ENCODE measurements around the gene TOP1.

Gene TOP1

DNA sequence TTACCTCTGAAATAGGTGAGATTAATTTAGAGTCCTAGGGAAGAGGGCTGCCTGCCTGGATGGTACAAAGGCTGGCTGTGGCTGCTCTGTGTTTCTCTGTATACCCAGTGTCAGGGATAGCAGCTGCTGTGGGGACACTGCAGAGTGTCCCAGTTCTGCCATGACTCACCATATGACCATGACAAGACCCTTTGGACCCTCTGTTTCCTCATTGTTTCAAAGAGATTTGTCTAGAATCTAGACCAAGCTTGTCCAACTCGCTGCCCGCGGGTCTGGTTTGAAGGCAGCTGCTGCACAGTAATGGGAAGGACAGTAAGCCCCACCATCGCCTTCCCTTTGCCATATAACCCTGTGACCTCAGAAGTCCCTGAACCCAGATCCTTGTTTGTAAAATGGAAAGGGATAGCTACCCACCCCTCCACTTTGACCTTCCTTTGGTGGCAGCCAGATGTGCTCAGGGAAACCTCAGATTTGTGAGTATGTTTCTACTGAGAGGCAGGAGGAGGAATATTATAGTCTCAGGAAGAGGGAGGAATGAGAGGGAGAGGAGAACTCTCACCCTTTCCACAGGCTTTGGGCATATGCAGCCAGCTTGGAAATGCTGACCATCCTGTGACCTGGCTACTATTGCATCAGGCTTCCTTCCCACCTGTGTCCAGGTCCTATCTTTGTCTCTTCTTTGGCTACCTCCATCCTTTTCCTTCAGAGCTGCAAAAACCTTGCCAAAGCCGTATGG is 122.7 kb downstream of the TOP1 start:
- Histone ChIP-seq H3K9me3 (ENCODE audit: control insufficient read depth in 2 of 2, low read length in 2 of 2) (no peaks in the 10 kb centered on the region), H3K27ac (ENCODE audit: low read depth in 2 of 2, low read length in 2 of 2) (no peak overlapping the region), H3K36me3 (ENCODE audit: control insufficient read depth in 2 of 2, insufficient read depth in 2 of 2, low read length in 2 of 2) (no peaks in the 10 kb centered on the region), H3K4me3 (ENCODE audit: low read length in 2 of 2) (no peak overlapping the region), H3K9ac (ENCODE audit: low read depth in 1 of 2, low read length in 2 of 2) (no peak overlapping the region), H3K4me1 (ENCODE audit: control insufficient read depth in 2 of 2, insufficient read depth in 2 of 2, low read length in 2 of 2) (peaks cover 8 to 23% of the 10 kb centered on the region in 2 donors), H3K27me3 (ENCODE audit: control insufficient read depth in 2 of 2, insufficient read depth in 2 of 2, low read length in 2 of 2) (no peaks in the 10 kb centered on the region)

DNA sequence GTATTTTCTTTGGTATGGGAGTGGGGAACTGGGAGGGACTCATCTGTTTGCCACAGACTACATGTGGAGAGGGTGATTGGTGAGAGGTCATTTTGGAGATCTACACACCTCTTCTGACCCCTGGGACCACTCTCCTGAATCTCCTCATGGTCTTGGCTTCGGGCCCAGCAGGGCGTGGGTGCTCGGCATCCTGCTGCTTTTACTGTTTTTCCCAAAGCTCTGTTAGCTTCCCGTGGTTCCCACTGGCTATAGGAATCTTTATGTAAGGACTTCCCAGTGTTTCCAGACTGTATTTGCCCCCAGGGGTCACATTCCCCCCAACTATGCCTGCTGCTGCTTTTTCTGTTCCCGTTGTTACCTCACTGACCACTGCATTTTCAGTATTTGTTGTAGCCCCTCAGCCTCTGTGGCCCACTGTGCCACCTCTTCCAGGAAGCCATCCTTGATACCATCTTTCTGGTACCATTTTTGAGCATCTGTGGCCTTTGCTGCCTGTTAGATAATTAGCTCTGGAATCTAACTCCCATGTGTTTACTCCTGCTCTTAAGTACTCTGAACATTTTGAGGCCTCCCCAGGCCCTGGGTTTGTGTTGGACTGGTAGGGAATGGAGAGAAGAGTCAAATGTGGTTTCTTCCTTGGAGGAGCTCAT is 123.6 kb downstream of the TOP1 start:
- no peak overlapping the region for H3K27ac ChIP-seq (ENCODE audit: low read depth in 2 of 2, low read length in 2 of 2)
- H3K4me1 ChIP-seq (ENCODE audit: control insufficient read depth in 2 of 2, insufficient read depth in 2 of 2, low read length in 2 of 2) = peaks cover 16 to 19% of the 10 kb centered on the region in 2 donors
- no peaks in the 10 kb centered on the region for H3K9me3 ChIP-seq (ENCODE audit: control insufficient read depth in 2 of 2, low read length in 2 of 2)
- H3K27me3 ChIP-seq (ENCODE audit: control insufficient read depth in 2 of 2, insufficient read depth in 2 of 2, low read length in 2 of 2) = no peaks in the 10 kb centered on the region
- no peak overlapping the region for H3K9ac ChIP-seq (ENCODE audit: low read depth in 1 of 2, low read length in 2 of 2)
- H3K36me3 ChIP-seq (ENCODE audit: control insufficient read depth in 2 of 2, insufficient read depth in 2 of 2, low read length in 2 of 2) = no peaks in the 10 kb centered on the region
- no peak overlapping the region for H3K4me3 ChIP-seq (ENCODE audit: low read length in 2 of 2)

DNA sequence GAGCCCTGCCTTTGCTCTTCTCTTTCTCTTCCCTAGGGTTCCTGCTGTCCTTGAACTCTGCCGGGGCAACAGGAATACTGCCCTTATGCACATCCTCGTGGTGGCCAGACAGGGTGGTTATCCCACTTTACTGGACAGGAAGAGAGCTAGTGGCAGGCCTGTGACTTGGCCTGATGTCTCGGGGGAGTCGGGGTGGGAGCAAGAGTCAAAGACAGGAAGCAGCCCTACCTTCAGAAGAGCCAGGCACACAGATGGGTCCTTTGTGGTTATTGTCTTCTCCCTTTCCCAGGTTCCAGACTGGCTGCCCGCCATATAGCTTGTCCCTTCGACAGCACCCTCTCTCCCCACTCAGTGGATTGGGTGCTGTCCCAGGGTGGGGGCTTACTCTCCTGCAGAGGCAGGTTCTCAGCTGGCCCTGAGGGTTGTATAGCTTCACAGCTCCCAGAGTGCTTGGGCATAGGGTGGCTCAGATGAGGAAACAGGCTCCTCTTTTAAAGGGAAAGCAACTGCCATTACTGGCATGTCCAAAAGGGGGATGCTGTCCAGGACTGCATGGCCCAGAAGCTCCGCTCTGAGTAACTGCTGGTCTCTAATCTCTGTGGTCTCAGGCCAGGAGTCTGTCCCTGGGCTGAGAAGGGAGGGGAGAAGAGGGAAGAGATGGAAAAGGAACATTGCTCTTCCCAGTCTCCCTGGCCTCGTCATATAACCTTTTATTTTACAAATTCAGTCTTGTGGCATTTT is 126.0 kb downstream of the TOP1 start:
- Histone ChIP-seq H3K36me3 (ENCODE audit: control insufficient read depth in 2 of 2, insufficient read depth in 2 of 2, low read length in 2 of 2) (peaks cover 0 to 1% of the 10 kb centered on the region in 2 donors), H3K4me3 (ENCODE audit: low read length in 2 of 2) (no peak overlapping the region), H3K9me3 (ENCODE audit: control insufficient read depth in 2 of 2, low read length in 2 of 2) (no peaks in the 10 kb centered on the region), H3K27ac (ENCODE audit: low read depth in 2 of 2, low read length in 2 of 2) (no peak overlapping the region), H3K9ac (ENCODE audit: low read depth in 1 of 2, low read length in 2 of 2) (no peak overlapping the region), H3K4me1 (ENCODE audit: control insufficient read depth in 2 of 2, insufficient read depth in 2 of 2, low read length in 2 of 2) (peaks cover 14 to 29% of the 10 kb centered on the region in 2 donors), H3K27me3 (ENCODE audit: control insufficient read depth in 2 of 2, insufficient read depth in 2 of 2, low read length in 2 of 2) (no peaks in the 10 kb centered on the region)

DNA sequence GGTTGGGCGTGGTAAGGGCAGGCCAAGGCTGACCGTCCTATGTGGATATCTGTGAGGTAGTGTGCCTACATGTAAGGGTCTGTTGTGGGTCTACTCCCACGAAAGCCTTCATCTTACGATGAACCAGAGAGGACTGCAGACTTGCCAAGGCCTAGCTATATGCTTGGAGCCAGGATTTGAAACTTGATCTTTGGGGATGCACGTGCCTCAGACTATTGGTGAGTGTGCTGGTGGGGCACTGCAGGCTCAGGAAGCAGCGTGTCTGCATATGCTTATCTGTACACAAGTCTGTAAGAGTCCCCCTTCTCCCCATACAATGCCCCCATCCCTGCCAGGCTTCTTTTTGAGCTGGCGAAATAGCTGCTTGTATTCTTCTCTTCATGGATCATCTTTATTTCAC is 126.6 kb downstream of the TOP1 start:
- Histone ChIP-seq H3K9me3 (ENCODE audit: control insufficient read depth in 2 of 2, low read length in 2 of 2) (no peaks in the 10 kb centered on the region), H3K27ac (ENCODE audit: low read depth in 2 of 2, low read length in 2 of 2) (no peak overlapping the region), H3K27me3 (ENCODE audit: control insufficient read depth in 2 of 2, insufficient read depth in 2 of 2, low read length in 2 of 2) (no peaks in the 10 kb centered on the region), H3K36me3 (ENCODE audit: control insufficient read depth in 2 of 2, insufficient read depth in 2 of 2, low read length in 2 of 2) (peaks cover 1 to 8% of the 10 kb centered on the region in 2 donors), H3K4me1 (ENCODE audit: control insufficient read depth in 2 of 2, insufficient read depth in 2 of 2, low read length in 2 of 2) (peaks cover 8 to 30% of the 10 kb centered on the region in 2 donors), H3K9ac (ENCODE audit: low read depth in 1 of 2, low read length in 2 of 2) (no peak overlapping the region), H3K4me3 (ENCODE audit: low read length in 2 of 2) (no peak overlapping the region)

DNA sequence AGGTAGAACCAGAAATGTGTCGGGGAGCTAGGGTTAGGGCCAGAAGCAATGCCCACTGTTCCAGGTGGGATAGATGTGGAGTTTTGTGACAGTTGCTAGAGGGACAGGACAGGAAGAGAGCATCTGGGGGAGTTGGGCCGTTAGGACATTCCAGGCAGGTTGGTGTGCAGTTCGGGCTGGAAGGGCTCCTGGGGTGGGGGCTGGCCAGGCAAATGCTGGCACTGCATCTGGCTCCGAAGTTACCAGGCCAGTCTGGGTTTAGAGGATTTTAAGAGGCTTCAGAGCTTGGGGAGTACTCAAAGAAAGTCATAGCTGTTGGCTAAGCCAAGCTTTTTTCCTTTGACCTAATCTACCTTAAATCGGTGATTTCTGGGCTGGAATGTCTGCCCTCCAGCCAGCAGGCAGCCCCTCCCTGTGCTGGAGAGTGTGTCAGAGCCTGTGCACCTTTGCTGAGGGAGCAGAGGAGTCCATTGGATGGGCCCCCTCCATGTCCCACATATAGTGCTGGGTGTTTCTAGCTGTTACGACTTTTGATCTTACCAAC is 129.5 kb downstream of the TOP1 start:
- H3K4me3 ChIP-seq (ENCODE audit: low read length in 2 of 2) = no peak overlapping the region
- peaks cover 0 to 22% of the 10 kb centered on the region in 2 donors for H3K4me1 ChIP-seq (ENCODE audit: control insufficient read depth in 2 of 2, insufficient read depth in 2 of 2, low read length in 2 of 2)
- H3K27me3 ChIP-seq (ENCODE audit: control insufficient read depth in 2 of 2, insufficient read depth in 2 of 2, low read length in 2 of 2) = no peaks in the 10 kb centered on the region
- peak overlapping the region in 1 of 2 donors; percentile 50 for H3K27ac ChIP-seq (ENCODE audit: low read depth in 2 of 2, low read length in 2 of 2)
- peaks cover 13 to 20% of the 10 kb centered on the region in 2 donors for H3K36me3 ChIP-seq (ENCODE audit: control insufficient read depth in 2 of 2, insufficient read depth in 2 of 2, low read length in 2 of 2)
- H3K9me3 ChIP-seq (ENCODE audit: control insufficient read depth in 2 of 2, low read length in 2 of 2) = no peaks in the 10 kb centered on the region
- H3K9ac ChIP-seq (ENCODE audit: low read depth in 1 of 2, low read length in 2 of 2) = no peak overlapping the region

DNA sequence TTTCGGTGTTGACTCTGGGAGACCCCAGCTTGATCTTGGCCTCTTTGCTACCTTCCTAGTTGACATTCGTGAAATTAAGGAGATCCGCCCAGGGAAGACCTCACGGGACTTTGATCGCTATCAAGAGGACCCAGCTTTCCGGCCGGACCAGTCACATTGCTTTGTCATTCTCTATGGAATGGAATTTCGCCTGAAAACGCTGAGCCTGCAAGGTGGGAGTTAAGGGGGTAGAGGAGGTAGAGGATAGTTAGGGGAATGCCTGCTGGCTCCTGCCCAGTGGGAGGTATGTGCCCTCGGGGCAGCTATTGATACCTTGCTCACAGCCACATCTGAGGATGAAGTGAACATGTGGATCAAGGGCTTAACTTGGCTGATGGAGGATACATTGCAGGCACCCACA is 130.9 kb downstream of the TOP1 start:
- Histone ChIP-seq H3K4me1 (ENCODE audit: control insufficient read depth in 2 of 2, insufficient read depth in 2 of 2, low read length in 2 of 2) (peaks cover 0 to 22% of the 10 kb centered on the region in 2 donors), H3K9ac (ENCODE audit: low read depth in 1 of 2, low read length in 2 of 2) (no peak overlapping the region), H3K27ac (ENCODE audit: low read depth in 2 of 2, low read length in 2 of 2) (no peak overlapping the region)

DNA sequence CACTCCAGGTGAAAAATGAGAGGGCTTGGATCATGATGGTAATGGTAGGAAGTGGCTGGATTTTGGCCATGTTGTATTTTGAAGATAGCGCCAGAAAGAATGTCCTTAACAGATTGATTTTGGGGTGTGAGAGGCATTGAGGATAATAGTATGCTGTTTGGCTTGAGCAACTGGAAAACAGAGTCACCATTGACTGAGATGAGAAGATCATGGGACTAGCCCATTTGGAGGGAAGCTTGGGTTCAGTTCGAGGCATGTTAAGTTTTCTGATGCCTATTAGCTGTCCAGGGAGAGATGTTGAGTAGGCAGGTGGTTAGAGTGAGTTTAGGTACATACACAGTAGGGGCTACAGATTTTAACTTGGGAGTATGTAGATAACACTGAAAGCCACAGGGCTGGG is 132.1 kb downstream of the TOP1 start:
- H3K9me3 ChIP-seq (ENCODE audit: control insufficient read depth in 2 of 2, low read length in 2 of 2) = no peaks in the 10 kb centered on the region
- no peak overlapping the region for H3K9ac ChIP-seq (ENCODE audit: low read depth in 1 of 2, low read length in 2 of 2)
- H3K36me3 ChIP-seq (ENCODE audit: control insufficient read depth in 2 of 2, insufficient read depth in 2 of 2, low read length in 2 of 2) = peaks cover 37 to 46% of the 10 kb centered on the region in 2 donors
- H3K27ac ChIP-seq (ENCODE audit: low read depth in 2 of 2, low read length in 2 of 2) = no peak overlapping the region
- H3K27me3 ChIP-seq (ENCODE audit: control insufficient read depth in 2 of 2, insufficient read depth in 2 of 2, low read length in 2 of 2) = no peaks in the 10 kb centered on the region
- H3K4me1 ChIP-seq (ENCODE audit: control insufficient read depth in 2 of 2, insufficient read depth in 2 of 2, low read length in 2 of 2) = peaks cover 0 to 22% of the 10 kb centered on the region in 2 donors
- H3K4me3 ChIP-seq (ENCODE audit: low read length in 2 of 2) = no peak overlapping the region

More for the DNA sequence above, 130.9 kb downstream of the TOP1 start:
- H3K36me3 ChIP-seq (ENCODE audit: control insufficient read depth in 2 of 2, insufficient read depth in 2 of 2, low read length in 2 of 2) = peaks cover 26 to 34% of the 10 kb centered on the region in 2 donors
- no peak overlapping the region for H3K4me3 ChIP-seq (ENCODE audit: low read length in 2 of 2)
- H3K27me3 ChIP-seq (ENCODE audit: control insufficient read depth in 2 of 2, insufficient read depth in 2 of 2, low read length in 2 of 2) = no peaks in the 10 kb centered on the region
- no peaks in the 10 kb centered on the region for H3K9me3 ChIP-seq (ENCODE audit: control insufficient read depth in 2 of 2, low read length in 2 of 2)

DNA sequence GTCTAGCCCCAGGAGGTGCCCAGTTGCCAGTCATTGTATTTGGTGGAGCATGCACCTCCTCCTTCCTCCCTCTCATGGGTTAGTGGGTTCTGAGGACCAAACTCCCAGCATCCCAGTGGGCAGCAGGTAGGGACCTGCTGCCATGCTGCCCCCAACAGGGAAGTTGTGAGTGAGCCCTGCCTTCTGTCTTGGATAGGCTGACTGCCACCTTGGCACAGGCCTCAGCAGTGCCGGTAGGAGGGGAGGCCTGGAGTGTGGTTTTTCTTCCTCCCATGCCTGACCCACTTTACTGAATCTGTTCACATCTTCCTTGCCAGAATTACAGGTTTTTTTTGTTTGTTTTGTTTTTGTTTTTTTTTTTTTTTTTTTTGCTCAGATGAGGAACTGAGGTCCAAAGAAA is 133.3 kb downstream of the TOP1 start:
- H3K4me1 ChIP-seq (ENCODE audit: control insufficient read depth in 2 of 2, insufficient read depth in 2 of 2, low read length in 2 of 2) = peaks cover 0 to 17% of the 10 kb centered on the region in 2 donors
- no peak overlapping the region for H3K4me3 ChIP-seq (ENCODE audit: low read length in 2 of 2)
- H3K27ac ChIP-seq (ENCODE audit: low read depth in 2 of 2, low read length in 2 of 2) = no peak overlapping the region
- H3K9me3 ChIP-seq (ENCODE audit: control insufficient read depth in 2 of 2, low read length in 2 of 2) = no peaks in the 10 kb centered on the region
- no peak overlapping the region for H3K9ac ChIP-seq (ENCODE audit: low read depth in 1 of 2, low read length in 2 of 2)
- H3K27me3 ChIP-seq (ENCODE audit: control insufficient read depth in 2 of 2, insufficient read depth in 2 of 2, low read length in 2 of 2) = no peaks in the 10 kb centered on the region
- H3K36me3 ChIP-seq (ENCODE audit: control insufficient read depth in 2 of 2, insufficient read depth in 2 of 2, low read length in 2 of 2) = peaks cover 49 to 58% of the 10 kb centered on the region in 2 donors

DNA sequence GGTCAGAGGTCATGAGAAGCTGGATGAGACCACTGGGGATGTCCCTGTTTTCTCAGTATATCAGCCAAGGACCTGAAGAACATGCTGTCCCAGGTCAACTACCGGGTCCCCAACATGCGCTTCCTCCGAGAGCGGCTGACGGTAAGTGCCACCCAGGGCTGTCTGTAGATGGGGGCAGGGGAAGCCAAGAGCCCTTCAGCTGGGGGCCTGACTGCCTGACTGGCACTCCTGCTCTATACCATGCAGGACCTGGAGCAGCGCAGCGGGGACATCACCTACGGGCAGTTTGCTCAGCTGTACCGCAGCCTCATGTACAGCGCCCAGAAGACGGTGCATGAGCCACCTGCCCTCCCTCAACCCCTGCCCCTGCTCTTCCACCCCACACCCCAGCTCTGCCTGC is 133.8 kb downstream of the TOP1 start:
- no peak overlapping the region for H3K4me3 ChIP-seq (ENCODE audit: low read length in 2 of 2)
- no peak overlapping the region for H3K9ac ChIP-seq (ENCODE audit: low read depth in 1 of 2, low read length in 2 of 2)
- no peaks in the 10 kb centered on the region for H3K9me3 ChIP-seq (ENCODE audit: control insufficient read depth in 2 of 2, low read length in 2 of 2)
- H3K4me1 ChIP-seq (ENCODE audit: control insufficient read depth in 2 of 2, insufficient read depth in 2 of 2, low read length in 2 of 2) = peaks cover 0 to 13% of the 10 kb centered on the region in 2 donors
- peaks cover 54 to 62% of the 10 kb centered on the region in 2 donors for H3K36me3 ChIP-seq (ENCODE audit: control insufficient read depth in 2 of 2, insufficient read depth in 2 of 2, low read length in 2 of 2)
- H3K27me3 ChIP-seq (ENCODE audit: control insufficient read depth in 2 of 2, insufficient read depth in 2 of 2, low read length in 2 of 2) = no peaks in the 10 kb centered on the region
- no peak overlapping the region for H3K27ac ChIP-seq (ENCODE audit: low read depth in 2 of 2, low read length in 2 of 2)

DNA sequence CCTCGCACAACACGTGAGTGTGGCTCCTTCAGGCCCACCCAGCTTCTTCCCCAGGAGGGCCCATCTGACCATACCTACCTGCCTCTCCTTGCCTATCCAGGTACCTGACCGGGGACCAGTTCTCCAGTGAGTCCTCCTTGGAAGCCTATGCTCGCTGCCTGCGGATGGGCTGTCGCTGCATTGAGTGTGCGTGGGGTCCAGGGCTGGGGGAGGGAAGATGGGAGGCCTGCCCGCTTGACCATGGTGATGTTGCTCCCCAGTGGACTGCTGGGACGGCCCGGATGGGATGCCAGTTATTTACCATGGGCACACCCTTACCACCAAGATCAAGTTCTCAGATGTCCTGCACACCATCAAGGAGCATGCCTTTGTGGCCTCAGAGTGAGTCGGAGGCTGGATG is 135.2 kb downstream of the TOP1 start:
- Histone ChIP-seq H3K36me3 (ENCODE audit: control insufficient read depth in 2 of 2, insufficient read depth in 2 of 2, low read length in 2 of 2) (peaks cover 63 to 74% of the 10 kb centered on the region in 2 donors), H3K4me3 (ENCODE audit: low read length in 2 of 2) (no peak overlapping the region), H3K4me1 (ENCODE audit: control insufficient read depth in 2 of 2, insufficient read depth in 2 of 2, low read length in 2 of 2) (peaks cover 0 to 8% of the 10 kb centered on the region in 2 donors), H3K27me3 (ENCODE audit: control insufficient read depth in 2 of 2, insufficient read depth in 2 of 2, low read length in 2 of 2) (no peaks in the 10 kb centered on the region), H3K9me3 (ENCODE audit: control insufficient read depth in 2 of 2, low read length in 2 of 2) (no peaks in the 10 kb centered on the region), H3K27ac (ENCODE audit: low read depth in 2 of 2, low read length in 2 of 2) (no peak overlapping the region), H3K9ac (ENCODE audit: low read depth in 1 of 2, low read length in 2 of 2) (no peak overlapping the region)
